Activated CD4-positive, alpha-beta memory T cell treated with anti-CD3 and anti-CD28 coated beads for 36 hours (primary cell): ENCODE results near the gene HS6ST3. TPM values are rescaled to one million over a fixed set of nuclear protein-coding genes. Genes with fewer than 3 reads are reported as not detected.

Experiments used
- CTCF ChIA-PET: fragments of 350-600 bp; sonication (Branson Sonifier 250); formaldehyde crosslinking; loops from one replicate; lab custom pipeline; 2021; ENCODE audit warnings: antibody characterized with exemption, inconsistent platforms; lab: Charles Lee
- POLR2A ChIA-PET: fragments of 350-600 bp; sonication (Branson Sonifier 250); formaldehyde crosslinking; loops from one replicate; lab custom pipeline; 2021; ENCODE audit warnings: antibody characterized with exemption; lab: Charles Lee
- DNase-seq: peaks from one replicate; pipeline ENCODE4 v3.0.0-alpha.2; 2020
- H3K27ac Mint-ChIP-seq: one replicate; pipeline ENCODE4 v1.8.0; 2021; ENCODE audit warnings: mixed read lengths
- H3K27me3 Mint-ChIP-seq: one replicate; pipeline ENCODE4 v1.8.0; 2021; ENCODE audit warnings: mixed read lengths
- H3K36me3 Mint-ChIP-seq: one replicate; pipeline ENCODE4 v1.8.0; 2021; ENCODE audit warnings: mixed read lengths
- H3K4me1 Mint-ChIP-seq: one replicate; pipeline ENCODE4 v1.8.0; 2021; ENCODE audit warnings: low read depth, mixed read lengths
- H3K4me3 Mint-ChIP-seq: one replicate; pipeline ENCODE4 v1.8.0; 2021; ENCODE audit warnings: mild to moderate bottlenecking, mixed read lengths
- H3K9me3 Mint-ChIP-seq: one replicate; pipeline ENCODE4 v1.8.0; 2021; ENCODE audit warnings: mixed read lengths
- intact Hi-C: fragments of 100-400 bp; cut with micrococcal nuclease; formaldehyde crosslinking; loops from one replicate; pipeline ENCODE4 v1.15.1; 2023
- total RNA-seq, 2 experiments: library from RNA; stranded (reverse); gene quantifications; one replicate each; pipeline ENCODE4 v1.2.3, GENCODE V29; 2021

Gene HS6ST3
- total RNA-seq, 2 experiments from 2014 or later = not detected

DNA sequence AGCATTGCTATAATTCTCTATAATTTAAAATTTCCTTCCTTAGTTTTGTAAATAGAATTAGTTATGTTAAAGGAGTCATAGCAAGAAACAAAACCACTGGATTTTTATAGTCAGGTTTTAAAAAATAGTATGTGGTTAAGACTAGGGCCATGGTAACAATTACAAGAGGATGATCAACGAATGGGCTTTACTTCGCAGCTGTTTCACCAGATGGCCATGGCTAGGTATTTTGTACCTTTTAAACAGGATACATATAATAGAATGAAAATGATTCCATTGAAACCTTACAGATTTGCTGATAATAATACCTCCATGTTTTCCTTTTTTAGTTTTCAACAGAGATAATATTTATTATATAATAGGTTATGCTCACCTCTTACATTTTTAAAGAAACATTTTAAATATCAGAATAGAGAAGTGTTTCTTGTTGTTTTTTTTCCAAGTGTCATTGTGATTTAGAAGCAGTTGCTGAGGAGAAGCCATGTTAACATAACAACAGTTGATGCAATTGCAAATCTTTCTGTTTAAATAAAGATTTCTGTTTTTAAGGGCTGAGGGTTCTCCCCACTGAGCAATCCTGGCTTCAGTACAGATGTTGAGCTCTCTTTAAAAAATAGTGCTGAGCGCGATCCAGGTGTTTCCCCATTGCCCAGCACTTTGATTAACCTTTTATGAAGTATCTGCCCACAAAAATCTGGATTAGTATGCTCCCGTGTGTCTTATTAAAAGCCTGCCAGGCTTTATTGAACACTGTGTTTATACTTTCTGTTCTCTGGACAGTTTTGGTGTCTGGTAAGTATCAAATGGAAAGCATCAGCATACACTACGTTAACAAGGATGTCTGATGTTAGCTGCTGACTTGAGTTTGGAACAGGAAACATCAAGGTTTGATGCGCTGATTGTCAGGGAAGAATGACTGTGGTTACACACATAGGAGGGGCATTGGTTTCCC is 205.3 kb downstream of the HS6ST3 start:
- Mint-ChIP-seq H3K9me3 (peaks cover 2% of the 10 kb centered on the region), H3K4me1 (no peaks in the 10 kb centered on the region), H3K27me3 (no peaks in the 10 kb centered on the region), H3K36me3 (no peaks in the 10 kb centered on the region), H3K4me3 (no peak overlapping the region), H3K27ac (no peak overlapping the region)
- intact Hi-C loops = no loop called here
- POLR2A ChIA-PET = no interaction called here
- CTCF ChIA-PET = no interaction called here
- DNase-seq = no peak

DNA sequence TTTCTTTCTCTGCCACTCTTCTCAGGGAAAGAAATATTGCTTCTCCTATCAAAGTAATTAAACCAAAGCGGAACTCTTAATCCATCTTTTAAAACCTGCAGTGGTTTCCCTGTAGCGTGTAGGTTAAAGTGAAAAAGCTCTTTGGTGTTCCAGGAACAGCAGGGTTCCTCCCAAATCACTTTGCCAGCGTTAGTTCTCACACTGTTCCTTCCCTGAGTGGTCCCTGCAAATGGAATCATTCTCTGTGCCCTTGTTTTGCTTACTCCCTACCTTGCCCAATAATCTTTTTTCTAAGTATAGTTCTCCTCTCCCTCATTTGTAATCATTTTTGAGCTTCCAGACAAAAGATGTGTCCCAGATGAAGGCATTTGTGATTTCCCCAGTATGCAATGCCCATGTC is 207.5 kb downstream of the HS6ST3 start:
- Mint-ChIP-seq H3K4me3 (no peak overlapping the region), H3K36me3 (no peaks in the 10 kb centered on the region), H3K9me3 (no peaks in the 10 kb centered on the region), H3K27me3 (no peaks in the 10 kb centered on the region), H3K4me1 (no peaks in the 10 kb centered on the region), H3K27ac (no peak overlapping the region)
- intact Hi-C loops = no loop called here
- ChIA-PET POLR2A (no interaction called here), CTCF (no interaction called here)
- DNase-seq = no peak

- ChIA-PET POLR2A (no interaction called here), CTCF (no interaction called here)
- no peaks in the 10 kb centered on the region for H3K27me3 Mint-ChIP-seq
- H3K4me1 Mint-ChIP-seq = no peaks in the 10 kb centered on the region
- H3K27ac Mint-ChIP-seq = no peak overlapping the region
- intact Hi-C loops = no loop called here
- peaks cover 3% of the 10 kb centered on the region for H3K9me3 Mint-ChIP-seq
- no peak for DNase-seq
- no peak overlapping the region for H3K4me3 Mint-ChIP-seq
- H3K36me3 Mint-ChIP-seq = no peaks in the 10 kb centered on the region
Observed at GRCh38 chr13:96299235-96299634, 209.3 kb downstream of the HS6ST3 start.

DNA sequence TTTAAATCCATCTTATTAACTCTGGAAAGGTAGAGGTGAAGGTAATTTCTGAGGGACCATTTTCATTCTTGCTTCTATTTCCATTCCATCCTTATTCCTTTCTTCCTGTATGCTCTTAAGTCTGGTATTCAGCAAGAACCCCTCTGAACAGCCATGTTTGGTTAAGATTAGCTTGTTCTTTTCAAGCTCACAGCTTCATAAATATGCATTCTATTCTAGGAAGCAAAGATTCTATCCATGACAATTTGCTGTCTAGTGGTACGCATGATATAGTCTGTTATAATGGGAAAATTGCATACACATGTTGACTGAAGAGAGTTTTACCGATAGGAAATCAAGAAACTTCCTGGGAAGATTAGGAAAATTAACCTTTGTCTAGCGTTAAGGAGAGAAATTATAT is 218.7 kb downstream of the HS6ST3 start:
- H3K4me1 Mint-ChIP-seq = no peaks in the 10 kb centered on the region
- H3K36me3 Mint-ChIP-seq = no peaks in the 10 kb centered on the region
- no peak for DNase-seq
- H3K4me3 Mint-ChIP-seq = no peak overlapping the region
- intact Hi-C loops = no loop called here
- H3K9me3 Mint-ChIP-seq = peaks cover 3% of the 10 kb centered on the region
- no peaks in the 10 kb centered on the region for H3K27me3 Mint-ChIP-seq
- POLR2A ChIA-PET = no interaction called here
- CTCF ChIA-PET = no interaction called here
- H3K27ac Mint-ChIP-seq = no peak overlapping the region

GRCh38 chr13:96314974-96315373 is 225.1 kb downstream of the HS6ST3 start:
- no peak overlapping the region for H3K4me3 Mint-ChIP-seq
- CTCF ChIA-PET = no interaction called here
- intact Hi-C loops = no loop called here
- no peaks in the 10 kb centered on the region for H3K36me3 Mint-ChIP-seq
- POLR2A ChIA-PET = no interaction called here
- DNase-seq = no peak
- peaks cover 8% of the 10 kb centered on the region for H3K9me3 Mint-ChIP-seq
- no peaks in the 10 kb centered on the region for H3K4me1 Mint-ChIP-seq
- H3K27ac Mint-ChIP-seq = no peak overlapping the region
- H3K27me3 Mint-ChIP-seq = no peaks in the 10 kb centered on the region

DNA sequence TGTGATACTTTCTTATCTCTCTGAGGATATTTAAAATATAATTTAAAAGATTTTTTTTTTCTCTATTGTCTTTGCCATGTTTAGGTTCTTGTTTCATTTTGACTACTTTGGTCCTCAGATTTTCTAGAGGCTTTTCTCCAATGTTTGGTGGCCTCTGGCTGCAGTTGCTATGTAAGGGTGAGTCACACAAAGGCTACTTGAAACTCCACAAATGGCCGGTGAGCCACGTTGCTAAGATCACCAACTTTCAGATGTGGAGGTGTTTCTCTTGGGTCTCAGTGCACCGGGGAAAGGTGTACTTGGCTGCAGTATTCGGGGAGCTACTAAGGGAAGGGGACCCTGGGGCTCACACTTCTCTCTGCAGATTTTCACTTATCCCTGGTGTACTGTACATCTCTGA is 248.1 kb downstream of the HS6ST3 start:
- peaks cover 3% of the 10 kb centered on the region for H3K9me3 Mint-ChIP-seq
- no peak overlapping the region for H3K4me3 Mint-ChIP-seq
- H3K27ac Mint-ChIP-seq = no peak overlapping the region
- CTCF ChIA-PET = no interaction called here
- intact Hi-C loops = no loop called here
- no peaks in the 10 kb centered on the region for H3K4me1 Mint-ChIP-seq
- H3K36me3 Mint-ChIP-seq = no peaks in the 10 kb centered on the region
- no peak for DNase-seq
- POLR2A ChIA-PET = no interaction called here
- H3K27me3 Mint-ChIP-seq = no peaks in the 10 kb centered on the region

GRCh38 chr13:96342286-96342685 is 252.4 kb downstream of the HS6ST3 start:
- Mint-ChIP-seq H3K4me1 (no peaks in the 10 kb centered on the region), H3K9me3 (peaks cover 2% of the 10 kb centered on the region), H3K4me3 (no peak overlapping the region), H3K36me3 (no peaks in the 10 kb centered on the region), H3K27ac (no peak overlapping the region), H3K27me3 (no peaks in the 10 kb centered on the region)
- intact Hi-C loops = no loop called here
- ChIA-PET POLR2A (no interaction called here), CTCF (no interaction called here)
- DNase-seq = no peak

- no peaks in the 10 kb centered on the region for H3K27me3 Mint-ChIP-seq
- CTCF ChIA-PET = no interaction called here
- H3K4me3 Mint-ChIP-seq = no peak overlapping the region
- DNase-seq = no peak
- H3K9me3 Mint-ChIP-seq = no peaks in the 10 kb centered on the region
- POLR2A ChIA-PET = no interaction called here
- H3K36me3 Mint-ChIP-seq = no peaks in the 10 kb centered on the region
- H3K27ac Mint-ChIP-seq = no peak overlapping the region
- intact Hi-C loops = no loop called here
- H3K4me1 Mint-ChIP-seq = no peaks in the 10 kb centered on the region
Observed at GRCh38 chr13:96342852-96343465, 253.1 kb downstream of the HS6ST3 start.

- no peaks in the 10 kb centered on the region for H3K9me3 Mint-ChIP-seq
- no peak overlapping the region for H3K4me3 Mint-ChIP-seq
- H3K4me1 Mint-ChIP-seq = no peaks in the 10 kb centered on the region
- H3K27me3 Mint-ChIP-seq = no peaks in the 10 kb centered on the region
- ChIA-PET POLR2A (no interaction called here), CTCF (no interaction called here)
- H3K36me3 Mint-ChIP-seq = no peaks in the 10 kb centered on the region
- intact Hi-C loops = no loop called here
- H3K27ac Mint-ChIP-seq = no peak overlapping the region
- no peak for DNase-seq
Observed at GRCh38 chr13:96346921-96347320, 257.0 kb downstream of the HS6ST3 start.

GRCh38 chr13:96373597-96373996 is 283.7 kb downstream of the HS6ST3 start:
- H3K36me3 Mint-ChIP-seq = no peaks in the 10 kb centered on the region
- H3K27me3 Mint-ChIP-seq = no peaks in the 10 kb centered on the region
- DNase-seq = no peak
- CTCF ChIA-PET = no interaction called here
- no peaks in the 10 kb centered on the region for H3K4me1 Mint-ChIP-seq
- no peaks in the 10 kb centered on the region for H3K9me3 Mint-ChIP-seq
- intact Hi-C loops = no loop called here
- no peak overlapping the region for H3K4me3 Mint-ChIP-seq
- H3K27ac Mint-ChIP-seq = no peak overlapping the region
- POLR2A ChIA-PET = no interaction called here

DNA sequence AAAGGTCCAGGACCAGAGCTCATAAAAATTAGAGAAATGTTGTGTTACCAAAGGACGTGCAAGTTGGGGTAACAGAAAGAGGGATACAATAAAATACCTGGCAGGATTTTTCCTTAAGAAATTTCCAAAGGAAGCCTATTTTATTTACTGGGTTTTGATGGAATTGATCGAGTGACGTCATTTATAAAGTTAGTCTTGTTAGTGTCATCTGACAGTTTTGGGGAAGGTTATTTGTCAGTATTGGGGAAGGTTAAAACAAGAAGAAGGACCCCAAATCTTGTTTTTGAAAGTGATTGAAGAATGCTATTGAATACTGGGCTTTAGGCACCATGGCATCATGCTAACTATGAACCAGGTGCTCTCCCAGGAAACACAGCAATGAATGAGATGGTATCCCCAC is 287.9 kb downstream of the HS6ST3 start:
- no peaks in the 10 kb centered on the region for H3K27me3 Mint-ChIP-seq
- intact Hi-C loops = no loop called here
- H3K9me3 Mint-ChIP-seq = peaks cover under 1% of the 10 kb centered on the region
- CTCF ChIA-PET = no interaction called here
- H3K36me3 Mint-ChIP-seq = no peaks in the 10 kb centered on the region
- no peak overlapping the region for H3K27ac Mint-ChIP-seq
- H3K4me1 Mint-ChIP-seq = no peaks in the 10 kb centered on the region
- DNase-seq = no peak
- POLR2A ChIA-PET = no interaction called here
- H3K4me3 Mint-ChIP-seq = no peak overlapping the region

DNA sequence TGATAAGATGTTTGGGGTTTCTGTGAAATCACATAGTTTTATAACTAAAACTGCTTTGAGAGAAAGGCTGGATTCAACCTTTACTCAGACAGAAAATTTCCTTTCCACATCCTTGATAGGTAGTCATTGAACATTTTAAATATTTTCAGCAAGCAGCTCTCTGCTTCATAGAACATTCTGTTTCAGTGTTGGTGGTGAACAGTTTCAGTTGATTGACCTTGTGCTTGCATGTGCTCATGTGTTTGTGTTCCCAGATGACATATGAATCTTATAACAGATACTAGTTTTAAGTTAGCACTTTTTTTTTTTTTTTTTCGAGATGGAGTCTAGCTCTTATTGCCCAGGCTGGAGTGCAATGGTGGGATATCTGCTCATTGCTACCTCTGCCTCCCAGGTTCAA is 290.1 kb downstream of the HS6ST3 start:
- POLR2A ChIA-PET = no interaction called here
- CTCF ChIA-PET = no interaction called here
- Mint-ChIP-seq H3K4me3 (no peak overlapping the region), H3K4me1 (no peaks in the 10 kb centered on the region), H3K27ac (no peak overlapping the region), H3K36me3 (no peaks in the 10 kb centered on the region), H3K27me3 (no peaks in the 10 kb centered on the region), H3K9me3 (peaks cover 2% of the 10 kb centered on the region)
- DNase-seq = no peak
- intact Hi-C loops = no loop called here

- POLR2A ChIA-PET = no interaction called here
Observed at GRCh38 chr13:96381681-96382080, 291.8 kb downstream of the HS6ST3 start.

More at GRCh38 chr13:96381681-96382080, 291.8 kb downstream of the HS6ST3 start:
- intact Hi-C loops = no loop called here
- no peaks in the 10 kb centered on the region for H3K36me3 Mint-ChIP-seq
- DNase-seq = no peak
- no peak overlapping the region for H3K27ac Mint-ChIP-seq
- no peak overlapping the region for H3K4me3 Mint-ChIP-seq
- CTCF ChIA-PET = no interaction called here
- H3K9me3 Mint-ChIP-seq = peaks cover 2% of the 10 kb centered on the region
- H3K4me1 Mint-ChIP-seq = no peaks in the 10 kb centered on the region
- H3K27me3 Mint-ChIP-seq = no peaks in the 10 kb centered on the region
